Ovary (tissue), 9 donors: ENCODE measurements around the gene SYT9. TPM values are rescaled to one million over a fixed set of nuclear protein-coding genes. Genes with fewer than 3 reads are reported as not detected.

ENCODE experiments used
- DNase-seq, 5 donors: peaks; one replicate each; pipeline ENCODE4 v3.0.0-alpha.2; 2019 to 2020
- H3K27ac ChIP-seq, 2 donors: fragments of 200-600 bp; one replicate each; pipeline versions ENCODE4 v1.5.1 to v1.8.0; 2019 to 2022
- H3K27me3 ChIP-seq: fragments of 200-600 bp; one replicate; pipeline ENCODE4 v1.8.0; 2022
- H3K36me3 ChIP-seq: fragments of 200-600 bp; sonication (generic); one replicate; pipeline ENCODE4 v1.5.1; 2019
- H3K4me1 ChIP-seq: one replicate; pipeline ENCODE4 v1.8.1; 2013; ENCODE audit warnings: mild to moderate bottlenecking, moderate library complexity; ENCODE audit not compliant: insufficient read depth
- H3K4me3 ChIP-seq: fragments of 200-600 bp; sonication (generic); one replicate; pipeline ENCODE4 v1.5.1; 2017
- H3K9me3 ChIP-seq, 2 donors: fragments of 200-600 bp in 1 of 2; sonication (generic) in 1 of 2; one replicate each; pipeline versions ENCODE4 v1.5.1 to v1.8.1; 2013 to 2019; ENCODE audit warnings: mild to moderate bottlenecking in 1 of 2, moderate library complexity in 1 of 2
- CTCF ChIP-seq, 3 donors: fragments of 450-650 bp in 2 of 3; fragments of 200-600 bp in 1 of 3; IDR thresholded peaks; one replicate each; pipeline versions ENCODE4 v1.5.1 to v1.8.0; 2016 to 2022; ENCODE audit warnings: antibody characterized with exemption in 3 of 3, mild to moderate bottlenecking in 1 of 3
- EP300 ChIP-seq: sonication (generic); formaldehyde crosslinking; IDR thresholded peaks from one replicate; pipeline ENCODE4 v1.6.1; 2017; ENCODE audit warnings: antibody characterized with exemption
- POLR2A ChIP-seq: fragments of 450-650 bp; IDR thresholded peaks from one replicate; pipeline ENCODE4 v1.6.1; 2017; ENCODE audit warnings: antibody characterized with exemption, mild to moderate bottlenecking, moderate library complexity
- WGBS, 3 donors: extraction: QIAGEN DNeasy Blood & Tissue Kit in 1 of 3; methylation state at CpG; one replicate each; pipeline versions ENCODE4 v1.1.5 to v1.1.7; 2013 to 2017; 5-methylcytosine and 5-hydroxymethylcytosine counted together
- intact Hi-C, 4 donors: fragments of 100-400 bp; cut with DNase I; formaldehyde crosslinking; loops; one replicate each; pipeline versions ENCODE4 v1.11.0 to v1.15.1; 2022 to 2023
- polyA plus RNA-seq, 2 donors: library from polyadenylated mRNA; stranded (reverse); fragments of 200-250 nt in 1 of 2; fragments of 350-450 nt in 1 of 2; fragmentation: Illumina TruSeq in 1 of 2; extraction: RNeasy Lipid Tissue Mini Kit (QIAGEN cat#74804) in 1 of 2; gene quantifications; one replicate each; pipeline ENCODE4 v1.2.3, GENCODE V29; 2013 to 2014
- total RNA-seq, 7 donors: library from RNA; depleted of rRNA in 2 of 7; stranded (reverse); fragments of >200 nt in 2 of 7; fragmentation: NEBNext Ultra II Directional in 3 of 7; extraction: Animal tissue kit (Norgen Biotek cat#: 25700) in 3 of 7; gene quantifications; one replicate each; pipeline versions ENCODE4 v1.1.0 to v1.2.4, GENCODE V29; 2016 to 2023
- donor health status: DM: no; HTN: no; CAD: no; lungs with moderate emphysema.
- donor health status: DM: no; HTN: no; CAD: no.
- donor health status: Bipolar disorder and iron deficiency.
- donor health status: DM: yes; HTN: yes; CAD: no.
- donor health status: DM: no; HTN: no; CAD: no.
- donor health status: DM: yes; HTN: yes; CAD: no.

The SYT9 gene
- total and polyA plus RNA-seq, 9 donors = 0.05 to 0.48 (median 0.13) TPM; not detected in 3

- H3K4me1 ChIP-seq = no peaks in the 10 kb centered on the region
- no peaks in the 10 kb centered on the region for H3K9me3 ChIP-seq
- no peaks in the 10 kb centered on the region for H3K36me3 ChIP-seq
- H3K27ac ChIP-seq = no peak overlapping the region
- intact Hi-C loops = no loop called here
- no peak for DNase-seq
- no peaks in the 10 kb centered on the region for H3K27me3 ChIP-seq
- 28 to 34% (median 31%) methylated on average over 1 of the region's 1 CpG for WGBS, 3 donors
- H3K4me3 ChIP-seq = no peak overlapping the region
- TF ChIP-seq EP300 (no peak), CTCF (IDR thresholded peaks at IDR 0.05) (no peak), POLR2A (no peak)
Measured at GRCh38 chr11:7279676-7280075, 28.0 kb downstream of the SYT9 start.

- H3K9me3 ChIP-seq = no peaks in the 10 kb centered on the region
- no peaks in the 10 kb centered on the region for H3K4me1 ChIP-seq
- no peak for TF ChIP-seq CTCF (IDR thresholded peaks at IDR 0.05)
- TF ChIP-seq POLR2A = no peak
- no peak for TF ChIP-seq EP300
- no peaks in the 10 kb centered on the region for H3K27me3 ChIP-seq
- 72 to 83% (median 80%) methylated on average over 1 of the region's 1 CpG for WGBS, 3 donors
- intact Hi-C loops = no loop called here
- no peaks in the 10 kb centered on the region for H3K36me3 ChIP-seq
- no peak overlapping the region for H3K27ac ChIP-seq
- H3K4me3 ChIP-seq = no peak overlapping the region
- no peak for DNase-seq
Measured at GRCh38 chr11:7281079-7281478, 29.4 kb downstream of the SYT9 start.

- Histone ChIP-seq H3K4me3 (no peak overlapping the region), H3K9me3 (no peaks in the 10 kb centered on the region), H3K36me3 (no peaks in the 10 kb centered on the region), H3K27ac (no peak overlapping the region), H3K27me3 (no peaks in the 10 kb centered on the region), H3K4me1 (no peaks in the 10 kb centered on the region)
- intact Hi-C loops = no loop called here
- DNase-seq = no peak
- 53 to 72% (median 61%) methylated on average over 1 of the region's 1 CpG for WGBS, 3 donors
- no peak for TF ChIP-seq EP300
Measured at GRCh38 chr11:7281809-7282208, 30.1 kb downstream of the SYT9 start.

- WGBS, 3 donors = 75 to 88% (median 87%) methylated on average over 1 of the region's 1 CpG
- intact Hi-C loops = no loop called here
Measured at GRCh38 chr11:7286178-7286577, 34.5 kb downstream of the SYT9 start.

More at GRCh38 chr11:7286178-7286577, 34.5 kb downstream of the SYT9 start:
- no peaks in the 10 kb centered on the region for H3K36me3 ChIP-seq
- H3K27me3 ChIP-seq = no peaks in the 10 kb centered on the region
- no peaks in the 10 kb centered on the region for H3K9me3 ChIP-seq
- no peaks in the 10 kb centered on the region for H3K4me1 ChIP-seq
- no peak for TF ChIP-seq POLR2A
- no peak for TF ChIP-seq EP300
- TF ChIP-seq CTCF (IDR thresholded peaks at IDR 0.05) = no peak
- H3K27ac ChIP-seq = no peak overlapping the region
- DNase-seq = no peak
- H3K4me3 ChIP-seq = no peak overlapping the region
